Measurements from ENCODE around the gene EPB41. TPM values are rescaled to one million over a fixed set of nuclear protein-coding genes. Genes with fewer than 3 reads are reported as not detected.

Gene EPB41
- total RNA-seq, 1 experiment from 2014 or later: 20.2 TPM

- no peaks in the 10 kb centered on the region for H3K4me1 ChIP-seq (ENCODE audit: control insufficient read depth, insufficient read depth, low read length)
- no peak for TF ChIP-seq SIN3A (IDR thresholded peaks at IDR 0.05; ENCODE audit: borderline replicate concordance, insufficient read depth, low read depth, low read length)
- TF ChIP-seq REST (IDR thresholded peaks at IDR 0.05; ENCODE audit: insufficient read depth in 1 of 2, low read depth in 2 of 2, low read length in 1 of 2): no peak
- no peak for TF ChIP-seq POLR2AphosphoS5 (IDR thresholded peaks at IDR 0.05; ENCODE audit: low read depth, low read length)
- TF ChIP-seq CTCF (IDR thresholded peaks at IDR 0.05): no peak
- TF ChIP-seq TCF7L2 (IDR thresholded peaks at IDR 0.05; ENCODE audit: low read depth, low read length): no peak
- ATAC-seq (no peak), DNase-seq (ENCODE audit: low read depth, low spot score) (no peak)
- H3K9me3 ChIP-seq (ENCODE audit: control insufficient read depth, insufficient read depth, low read depth, low read length): no peaks in the 10 kb centered on the region
- intact Hi-C loops (cut with micrococcal nuclease; ENCODE audit: unreplicated experiment): no loop called here
- ChIA-PET POLR2A (interaction anchor here (0.5 kb wide), 1 partner anchor 36 kb away, joined by 9 read pairs; no protein-coding TSS in a partner anchor), CTCF (interaction anchor here (0.6 kb wide), 1 partner anchor 156 kb away, joined by 3 read pairs; no protein-coding TSS in a partner anchor)
- no peak overlapping the region for H3K4me3 ChIP-seq (ENCODE audit: low read depth in 2 of 2, low read length in 2 of 2)
- H3K36me3 ChIP-seq (ENCODE audit: control insufficient read depth, insufficient read depth, low read length): no peaks in the 10 kb centered on the region
- in situ Hi-C loops (cut with HindIII; ENCODE audit: low pct_unique_long_range_greater_than_20kb, low sequenced_read_pairs): no loop called here
- H3K27me3 ChIP-seq (ENCODE audit: control insufficient read depth, insufficient read depth, low read length): no peaks in the 10 kb centered on the region
- no TSS peak for BruUV-seq (replicated peaks)
- no peak overlapping the region for H3K27ac ChIP-seq (ENCODE audit: low read length)
These were observed 20.9 kb downstream of the EPB41 start for GRCh38 chr1:28935293-28935692.

- no TSS peak for BruUV-seq (replicated peaks)
- TF ChIP-seq TCF7L2 (IDR thresholded peaks at IDR 0.05; ENCODE audit: low read depth, low read length): no peak
- no peak for TF ChIP-seq SIN3A (IDR thresholded peaks at IDR 0.05; ENCODE audit: borderline replicate concordance, insufficient read depth, low read depth, low read length)
- Histone ChIP-seq H3K4me3 (ENCODE audit: low read depth in 2 of 2, low read length in 2 of 2) (no peak overlapping the region), H3K4me1 (ENCODE audit: control insufficient read depth, insufficient read depth, low read length) (no peaks in the 10 kb centered on the region), H3K36me3 (ENCODE audit: control insufficient read depth, insufficient read depth, low read length) (no peaks in the 10 kb centered on the region), H3K9me3 (ENCODE audit: control insufficient read depth, insufficient read depth, low read depth, low read length) (no peaks in the 10 kb centered on the region), H3K27me3 (ENCODE audit: control insufficient read depth, insufficient read depth, low read length) (no peaks in the 10 kb centered on the region), H3K27ac (ENCODE audit: low read length) (no peak overlapping the region)
- in situ Hi-C loops (cut with HindIII; ENCODE audit: low pct_unique_long_range_greater_than_20kb, low sequenced_read_pairs) (no loop called here), intact Hi-C loops (cut with micrococcal nuclease; ENCODE audit: unreplicated experiment) (no loop called here)
- DNase-seq (ENCODE audit: low read depth, low spot score): no peak
- ChIA-PET POLR2A (interaction anchor here (0.5 to 0.6 kb wide), 2 partner anchors 35 to 160 kb away, joined by 3 to 9 read pairs; no protein-coding TSS in a partner anchor), CTCF (interaction anchor here (0.6 kb wide), 1 partner anchor 155 kb away, joined by 3 read pairs; no protein-coding TSS in a partner anchor)
- ATAC-seq: no peak
These were observed 21.7 kb downstream of the EPB41 start for GRCh38 chr1:28936094-28936493.

GRCh38 chr1:28936528-28936927 lies 22.2 kb downstream of the EPB41 start:
- Histone ChIP-seq H3K4me3 (ENCODE audit: low read depth in 2 of 2, low read length in 2 of 2) (no peak overlapping the region), H3K27ac (ENCODE audit: low read length) (no peak overlapping the region), H3K9me3 (ENCODE audit: control insufficient read depth, insufficient read depth, low read depth, low read length) (no peaks in the 10 kb centered on the region), H3K27me3 (ENCODE audit: control insufficient read depth, insufficient read depth, low read length) (no peaks in the 10 kb centered on the region), H3K36me3 (ENCODE audit: control insufficient read depth, insufficient read depth, low read length) (no peaks in the 10 kb centered on the region), H3K4me1 (ENCODE audit: control insufficient read depth, insufficient read depth, low read length) (no peaks in the 10 kb centered on the region)
- ATAC-seq (no peak), DNase-seq (ENCODE audit: low read depth, low spot score) (no peak)
- in situ Hi-C loops (cut with HindIII; ENCODE audit: low pct_unique_long_range_greater_than_20kb, low sequenced_read_pairs): no loop called here
- BruUV-seq (replicated peaks): no TSS peak
- CTCF ChIA-PET: no interaction called here
- POLR2A ChIA-PET: interaction anchor here (0.6 kb wide), 1 partner anchor 161 kb away, joined by 3 read pairs; no protein-coding TSS in a partner anchor
- intact Hi-C loops (cut with micrococcal nuclease; ENCODE audit: unreplicated experiment): no loop called here
- no peak for TF ChIP-seq POLR2AphosphoS5 (IDR thresholded peaks at IDR 0.05; ENCODE audit: low read depth, low read length)
- TF ChIP-seq REST (IDR thresholded peaks at IDR 0.05; ENCODE audit: insufficient read depth in 1 of 2, low read depth in 2 of 2, low read length in 1 of 2): no peak
- no peak for TF ChIP-seq TCF7L2 (IDR thresholded peaks at IDR 0.05; ENCODE audit: low read depth, low read length)
- TF ChIP-seq CTCF (IDR thresholded peaks at IDR 0.05): no peak
- TF ChIP-seq SIN3A (IDR thresholded peaks at IDR 0.05; ENCODE audit: borderline replicate concordance, insufficient read depth, low read depth, low read length): no peak
